ENCODE data around the gene ITGBL1. TPM values are rescaled to one million over a fixed set of nuclear protein-coding genes. Genes with fewer than 3 reads are reported as not detected.

Gene ITGBL1
- total and polyA plus RNA-seq, 2 donors = 0.38 to 2.7 TPM

- Histone ChIP-seq H3K27ac (ENCODE audit: low read depth in 1 of 2, low read length in 1 of 2) (no peak overlapping the region), H3K27me3 (ENCODE audit: control insufficient read depth in 2 of 2, insufficient read depth in 1 of 2, low read length in 1 of 2) (no peaks in the 10 kb centered on the region), H3K9me3 (ENCODE audit: control insufficient read depth in 2 of 2, insufficient read depth in 1 of 2, low read length in 1 of 2) (no peaks in the 10 kb centered on the region), H3K36me3 (ENCODE audit: control insufficient read depth in 2 of 2, insufficient read depth in 2 of 2, low read length in 1 of 2) (no peaks in the 10 kb centered on the region), H3K4me3 (ENCODE audit: low read length in 2 of 2) (no peak overlapping the region), H3K4me1 (ENCODE audit: control insufficient read depth in 2 of 2, insufficient read depth in 2 of 2, low read length in 2 of 2) (no peaks in the 10 kb centered on the region)
- 94% methylated on average over 3 of the region's 3 CpGs for WGBS
- DNase-seq (ENCODE audit: low read depth in 6 of 9, low spot score in 9 of 9) = no peak
These were observed 63.0 kb downstream of the ITGBL1 start for GRCh38 chr13:101515504-101515903.

DNA sequence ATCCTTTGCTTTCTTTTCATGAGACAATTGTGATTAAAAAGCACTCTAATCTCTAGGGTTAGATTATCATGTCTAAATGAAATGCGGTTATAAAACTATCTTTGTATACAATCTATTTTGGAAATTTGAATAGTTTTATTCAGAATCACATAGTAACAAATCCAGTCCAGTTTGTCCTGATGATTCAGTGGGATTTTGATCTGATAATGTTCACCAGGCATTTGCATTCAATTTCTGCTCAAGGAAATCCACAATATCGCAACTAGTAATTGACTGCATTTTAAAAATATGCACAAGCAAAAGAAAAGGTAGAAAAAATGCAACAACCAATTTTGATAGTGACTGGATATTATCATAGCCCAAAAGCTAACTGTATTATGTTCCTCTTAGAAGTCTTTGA is 63.8 kb downstream of the ITGBL1 start:
- WGBS = 96% methylated on average over 2 of the region's 2 CpGs
- Histone ChIP-seq H3K36me3 (ENCODE audit: control insufficient read depth in 2 of 2, insufficient read depth in 2 of 2, low read length in 1 of 2) (no peaks in the 10 kb centered on the region), H3K4me1 (ENCODE audit: control insufficient read depth in 2 of 2, insufficient read depth in 2 of 2, low read length in 2 of 2) (no peaks in the 10 kb centered on the region), H3K27ac (ENCODE audit: low read depth in 1 of 2, low read length in 1 of 2) (no peak overlapping the region), H3K9me3 (ENCODE audit: control insufficient read depth in 2 of 2, insufficient read depth in 1 of 2, low read length in 1 of 2) (no peaks in the 10 kb centered on the region), H3K27me3 (ENCODE audit: control insufficient read depth in 2 of 2, insufficient read depth in 1 of 2, low read length in 1 of 2) (no peaks in the 10 kb centered on the region), H3K4me3 (ENCODE audit: low read length in 2 of 2) (no peak overlapping the region)
- DNase-seq (ENCODE audit: low read depth in 6 of 9, low spot score in 9 of 9) = no peak

DNA sequence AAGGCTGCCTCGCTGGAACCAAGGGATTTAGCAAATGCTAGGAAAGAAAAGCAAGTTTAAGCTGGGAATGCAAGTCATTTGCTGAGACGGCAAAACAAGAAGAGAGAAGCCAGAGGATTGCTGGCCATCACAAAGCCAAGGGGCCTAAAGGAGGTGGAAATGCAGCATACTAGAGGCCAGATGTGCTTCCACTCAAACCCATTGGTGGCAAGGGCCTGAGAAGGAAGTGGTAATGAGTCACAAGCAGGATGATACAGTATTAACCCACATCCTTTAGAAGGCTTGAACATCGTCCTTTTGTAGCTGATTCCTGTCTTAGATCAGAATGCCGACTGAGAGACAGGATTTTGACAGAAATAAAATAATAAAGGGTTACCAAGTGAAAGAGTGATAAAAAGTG is 68.2 kb downstream of the ITGBL1 start:
- WGBS = 58% methylated on average over 4 of the region's 4 CpGs
- Histone ChIP-seq H3K4me1 (ENCODE audit: control insufficient read depth in 2 of 2, insufficient read depth in 2 of 2, low read length in 2 of 2) (no peaks in the 10 kb centered on the region), H3K36me3 (ENCODE audit: control insufficient read depth in 2 of 2, insufficient read depth in 2 of 2, low read length in 1 of 2) (no peaks in the 10 kb centered on the region), H3K27me3 (ENCODE audit: control insufficient read depth in 2 of 2, insufficient read depth in 1 of 2, low read length in 1 of 2) (no peaks in the 10 kb centered on the region), H3K9me3 (ENCODE audit: control insufficient read depth in 2 of 2, insufficient read depth in 1 of 2, low read length in 1 of 2) (no peaks in the 10 kb centered on the region), H3K27ac (ENCODE audit: low read depth in 1 of 2, low read length in 1 of 2) (no peak overlapping the region), H3K4me3 (ENCODE audit: low read length in 2 of 2) (no peak overlapping the region)
- DNase-seq (ENCODE audit: low read depth in 6 of 9, low spot score in 9 of 9) = no peak

- Histone ChIP-seq H3K4me1 (ENCODE audit: control insufficient read depth in 2 of 2, insufficient read depth in 2 of 2, low read length in 2 of 2) (no peaks in the 10 kb centered on the region), H3K27ac (ENCODE audit: low read depth in 1 of 2, low read length in 1 of 2) (no peak overlapping the region), H3K27me3 (ENCODE audit: control insufficient read depth in 2 of 2, insufficient read depth in 1 of 2, low read length in 1 of 2) (no peaks in the 10 kb centered on the region), H3K36me3 (ENCODE audit: control insufficient read depth in 2 of 2, insufficient read depth in 2 of 2, low read length in 1 of 2) (no peaks in the 10 kb centered on the region), H3K9me3 (ENCODE audit: control insufficient read depth in 2 of 2, insufficient read depth in 1 of 2, low read length in 1 of 2) (no peaks in the 10 kb centered on the region), H3K4me3 (ENCODE audit: low read length in 2 of 2) (no peak overlapping the region)
- 79% methylated on average over 6 of the region's 6 CpGs for WGBS
- no peak for DNase-seq (ENCODE audit: low read depth in 6 of 9, low spot score in 9 of 9)
These were observed 68.9 kb downstream of the ITGBL1 start for GRCh38 chr13:101521371-101521770.

DNA sequence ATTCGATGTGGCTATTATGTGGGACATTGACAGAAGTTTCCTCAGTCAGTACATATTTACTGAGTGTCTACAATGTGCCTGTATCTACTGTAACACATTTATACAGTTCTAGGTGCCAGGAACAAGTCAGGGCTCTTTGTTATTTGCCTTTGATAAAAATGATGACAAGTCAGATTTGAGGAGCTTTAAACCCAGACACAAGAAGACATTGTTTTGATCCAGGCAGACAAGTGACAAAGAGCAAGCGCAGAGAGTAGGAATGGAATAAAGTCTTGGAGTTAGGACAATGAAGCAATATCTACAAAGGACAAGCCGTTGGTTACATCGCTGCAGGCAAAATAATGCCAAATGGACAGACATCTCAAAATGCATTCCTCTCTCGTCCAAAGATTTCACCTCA is 70.1 kb downstream of the ITGBL1 start:
- no peak for DNase-seq (ENCODE audit: low read depth in 6 of 9, low spot score in 9 of 9)
- H3K4me1 ChIP-seq (ENCODE audit: control insufficient read depth in 2 of 2, insufficient read depth in 2 of 2, low read length in 2 of 2) = no peaks in the 10 kb centered on the region
- no peak overlapping the region for H3K4me3 ChIP-seq (ENCODE audit: low read length in 2 of 2)
- H3K27ac ChIP-seq (ENCODE audit: low read depth in 1 of 2, low read length in 1 of 2) = no peak overlapping the region
- no peaks in the 10 kb centered on the region for H3K36me3 ChIP-seq (ENCODE audit: control insufficient read depth in 2 of 2, insufficient read depth in 2 of 2, low read length in 1 of 2)
- 87% methylated on average over 5 of the region's 5 CpGs for WGBS
- H3K27me3 ChIP-seq (ENCODE audit: control insufficient read depth in 2 of 2, insufficient read depth in 1 of 2, low read length in 1 of 2) = no peaks in the 10 kb centered on the region
- H3K9me3 ChIP-seq (ENCODE audit: control insufficient read depth in 2 of 2, insufficient read depth in 1 of 2, low read length in 1 of 2) = no peaks in the 10 kb centered on the region

GRCh38 chr13:101523154-101524131 is 71.0 kb downstream of the ITGBL1 start:
- H3K27me3 ChIP-seq (ENCODE audit: control insufficient read depth in 2 of 2, insufficient read depth in 1 of 2, low read length in 1 of 2) = no peaks in the 10 kb centered on the region
- WGBS = 70% methylated on average over 8 of the region's 8 CpGs
- no peak for DNase-seq (ENCODE audit: low read depth in 6 of 9, low spot score in 9 of 9)
- no peaks in the 10 kb centered on the region for H3K9me3 ChIP-seq (ENCODE audit: control insufficient read depth in 2 of 2, insufficient read depth in 1 of 2, low read length in 1 of 2)
- no peaks in the 10 kb centered on the region for H3K4me1 ChIP-seq (ENCODE audit: control insufficient read depth in 2 of 2, insufficient read depth in 2 of 2, low read length in 2 of 2)
- no peaks in the 10 kb centered on the region for H3K36me3 ChIP-seq (ENCODE audit: control insufficient read depth in 2 of 2, insufficient read depth in 2 of 2, low read length in 1 of 2)
- no peak overlapping the region for H3K4me3 ChIP-seq (ENCODE audit: low read length in 2 of 2)
- H3K27ac ChIP-seq (ENCODE audit: low read depth in 1 of 2, low read length in 1 of 2) = no peak overlapping the region

- Histone ChIP-seq H3K27ac (ENCODE audit: low read depth in 1 of 2, low read length in 1 of 2) (no peak overlapping the region), H3K4me1 (ENCODE audit: control insufficient read depth in 2 of 2, insufficient read depth in 2 of 2, low read length in 2 of 2) (no peaks in the 10 kb centered on the region), H3K36me3 (ENCODE audit: control insufficient read depth in 2 of 2, insufficient read depth in 2 of 2, low read length in 1 of 2) (no peaks in the 10 kb centered on the region), H3K4me3 (ENCODE audit: low read length in 2 of 2) (no peak overlapping the region), H3K27me3 (ENCODE audit: control insufficient read depth in 2 of 2, insufficient read depth in 1 of 2, low read length in 1 of 2) (no peaks in the 10 kb centered on the region), H3K9me3 (ENCODE audit: control insufficient read depth in 2 of 2, insufficient read depth in 1 of 2, low read length in 1 of 2) (no peaks in the 10 kb centered on the region)
- no peak for DNase-seq (ENCODE audit: low read depth in 6 of 9, low spot score in 9 of 9)
These were observed 74.7 kb downstream of the ITGBL1 start for GRCh38 chr13:101527130-101527529.

DNA sequence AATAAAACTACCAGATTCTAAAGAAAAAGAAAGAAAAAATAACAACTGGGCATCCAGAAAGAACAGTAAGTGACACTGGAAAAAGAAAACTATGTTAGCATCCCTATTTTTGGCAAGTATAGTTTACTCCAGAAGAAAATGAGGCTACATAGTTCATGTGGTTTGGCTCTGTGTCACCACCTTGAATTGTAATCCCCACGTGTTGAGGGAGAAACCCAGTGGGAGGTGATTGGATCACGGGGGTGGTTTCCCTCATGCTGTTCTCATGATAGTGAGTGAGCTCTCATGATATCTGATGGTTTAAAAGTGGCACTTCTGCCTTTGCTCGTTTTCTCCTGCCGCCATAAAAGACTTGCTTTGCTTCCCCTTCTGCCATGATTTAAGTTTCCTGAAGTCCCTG is 76.9 kb downstream of the ITGBL1 start:
- H3K27ac ChIP-seq (ENCODE audit: low read depth in 1 of 2, low read length in 1 of 2) = no peak overlapping the region
- 22% methylated on average over 4 of the region's 4 CpGs for WGBS

DNA sequence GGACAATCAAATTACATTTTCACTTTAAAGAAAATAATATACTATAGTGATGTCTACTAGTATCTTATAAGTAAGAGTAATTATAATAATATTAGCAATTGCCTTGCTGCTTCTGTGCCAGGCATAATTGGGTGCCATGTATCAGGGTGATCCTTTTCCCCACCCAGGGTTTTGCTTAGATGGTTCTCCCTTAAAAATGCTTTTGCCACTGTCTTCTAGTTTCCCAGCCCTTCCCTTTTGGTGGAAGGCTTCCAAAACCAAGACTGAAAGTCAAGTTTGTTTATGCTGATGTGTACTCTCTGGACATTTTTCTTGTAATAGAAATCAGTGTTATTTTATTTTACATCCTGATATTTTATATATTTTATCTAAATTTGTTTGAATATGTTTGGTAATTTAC is 77.8 kb downstream of the ITGBL1 start:
- Histone ChIP-seq H3K27me3 (ENCODE audit: control insufficient read depth in 2 of 2, insufficient read depth in 1 of 2, low read length in 1 of 2) (no peaks in the 10 kb centered on the region), H3K27ac (ENCODE audit: low read depth in 1 of 2, low read length in 1 of 2) (no peak overlapping the region), H3K9me3 (ENCODE audit: control insufficient read depth in 2 of 2, insufficient read depth in 1 of 2, low read length in 1 of 2) (no peaks in the 10 kb centered on the region), H3K4me1 (ENCODE audit: control insufficient read depth in 2 of 2, insufficient read depth in 2 of 2, low read length in 2 of 2) (no peaks in the 10 kb centered on the region), H3K36me3 (ENCODE audit: control insufficient read depth in 2 of 2, insufficient read depth in 2 of 2, low read length in 1 of 2) (no peaks in the 10 kb centered on the region), H3K4me3 (ENCODE audit: low read length in 2 of 2) (no peak overlapping the region)
- no peak for DNase-seq (ENCODE audit: low read depth in 6 of 9, low spot score in 9 of 9)

More for the DNA sequence above, 76.9 kb downstream of the ITGBL1 start:
- no peak overlapping the region for H3K4me3 ChIP-seq (ENCODE audit: low read length in 2 of 2)
- no peaks in the 10 kb centered on the region for H3K36me3 ChIP-seq (ENCODE audit: control insufficient read depth in 2 of 2, insufficient read depth in 2 of 2, low read length in 1 of 2)
- H3K9me3 ChIP-seq (ENCODE audit: control insufficient read depth in 2 of 2, insufficient read depth in 1 of 2, low read length in 1 of 2) = no peaks in the 10 kb centered on the region
- no peaks in the 10 kb centered on the region for H3K4me1 ChIP-seq (ENCODE audit: control insufficient read depth in 2 of 2, insufficient read depth in 2 of 2, low read length in 2 of 2)
- no peak for DNase-seq (ENCODE audit: low read depth in 6 of 9, low spot score in 9 of 9)
- H3K27me3 ChIP-seq (ENCODE audit: control insufficient read depth in 2 of 2, insufficient read depth in 1 of 2, low read length in 1 of 2) = no peaks in the 10 kb centered on the region
